ENCODE results near the gene TANGO6. TPM values are rescaled to one million over a fixed set of nuclear protein-coding genes. Genes with fewer than 3 reads are reported as not detected.

TANGO6 gene
- total RNA-seq, 1 donor = 22.4 TPM

DNA sequence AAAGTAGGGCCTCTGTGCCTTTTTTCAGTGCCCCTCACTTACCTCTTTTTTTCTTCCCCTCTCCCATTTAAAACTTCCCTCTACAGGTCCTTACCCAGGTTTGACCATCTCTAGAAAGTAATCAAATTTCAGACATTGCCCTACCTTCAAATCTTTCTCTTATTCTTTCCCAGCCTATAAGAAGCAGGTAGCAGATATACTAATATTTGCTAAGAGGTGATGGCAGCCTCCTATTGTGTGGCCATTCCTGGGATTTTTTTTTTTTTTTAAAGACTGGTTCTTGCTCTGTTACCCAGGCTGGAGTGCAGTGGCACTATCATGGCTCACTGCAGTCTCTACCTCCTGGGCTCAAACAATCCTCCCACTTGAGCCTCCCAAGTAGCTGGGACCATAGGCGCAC lies 151.0 kb downstream of the TANGO6 start:
- TF ChIP-seq, protein P1, sequence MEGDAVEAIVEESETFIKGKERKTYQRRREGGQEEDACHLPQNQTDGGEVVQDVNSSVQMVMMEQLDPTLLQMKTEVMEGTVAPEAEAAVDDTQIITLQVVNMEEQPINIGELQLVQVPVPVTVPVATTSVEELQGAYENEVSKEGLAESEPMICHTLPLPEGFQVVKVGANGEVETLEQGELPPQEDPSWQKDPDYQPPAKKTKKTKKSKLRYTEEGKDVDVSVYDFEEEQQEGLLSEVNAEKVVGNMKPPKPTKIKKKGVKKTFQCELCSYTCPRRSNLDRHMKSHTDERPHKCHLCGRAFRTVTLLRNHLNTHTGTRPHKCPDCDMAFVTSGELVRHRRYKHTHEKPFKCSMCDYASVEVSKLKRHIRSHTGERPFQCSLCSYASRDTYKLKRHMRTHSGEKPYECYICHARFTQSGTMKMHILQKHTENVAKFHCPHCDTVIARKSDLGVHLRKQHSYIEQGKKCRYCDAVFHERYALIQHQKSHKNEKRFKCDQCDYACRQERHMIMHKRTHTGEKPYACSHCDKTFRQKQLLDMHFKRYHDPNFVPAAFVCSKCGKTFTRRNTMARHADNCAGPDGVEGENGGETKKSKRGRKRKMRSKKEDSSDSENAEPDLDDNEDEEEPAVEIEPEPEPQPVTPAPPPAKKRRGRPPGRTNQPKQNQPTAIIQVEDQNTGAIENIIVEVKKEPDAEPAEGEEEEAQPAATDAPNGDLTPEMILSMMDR (IDR thresholded peaks at IDR 0.05; ENCODE audit: insufficient read depth, low read length) = no peak
- no peak for DNase-seq (ENCODE audit: low read depth)
- no peak overlapping the region for H3K4me3 ChIP-seq (ENCODE audit: low read depth, low read length)

DNA sequence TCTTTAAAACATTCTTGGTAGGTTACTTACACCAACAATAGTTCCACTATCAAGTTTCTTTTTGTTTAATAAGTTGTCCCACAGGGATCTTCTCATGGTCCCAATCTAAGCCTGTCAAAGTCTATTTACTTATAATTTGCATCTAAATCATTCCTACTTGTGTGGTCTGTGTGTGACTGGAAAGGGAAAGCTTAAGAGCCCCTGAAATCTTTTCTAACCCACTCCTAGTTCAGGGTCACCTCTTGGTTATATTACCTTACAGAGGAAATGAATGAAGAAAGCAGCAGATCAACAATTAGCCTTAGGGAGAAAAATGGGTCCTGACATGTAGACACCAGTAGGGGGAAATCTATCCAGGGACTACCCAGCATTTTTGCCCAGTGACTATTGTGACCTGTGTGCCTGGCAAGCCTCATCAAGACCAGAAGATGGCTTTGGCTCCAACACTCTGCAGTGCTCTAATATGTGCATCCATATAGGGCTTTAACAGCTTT lies 151.7 kb downstream of the TANGO6 start:
- TF ChIP-seq, protein P1 (IDR thresholded peaks at IDR 0.05; ENCODE audit: insufficient read depth, low read length) = peak; percentile 44
- DNase-seq (ENCODE audit: low read depth) = peak; percentile 55
- H3K4me3 ChIP-seq (ENCODE audit: low read depth, low read length) = no peak overlapping the region

- H3K4me3 ChIP-seq (ENCODE audit: low read depth, low read length) = no peak overlapping the region
- DNase-seq (ENCODE audit: low read depth) = no peak
- TF ChIP-seq, protein P1 (IDR thresholded peaks at IDR 0.05; ENCODE audit: insufficient read depth, low read length) = no peak
Measured at GRCh38 chr16:68997564-68997963, 154.2 kb downstream of the TANGO6 start.

GRCh38 chr16:68999114-68999513 lies 155.8 kb downstream of the TANGO6 start:
- TF ChIP-seq, protein P1 (IDR thresholded peaks at IDR 0.05; ENCODE audit: insufficient read depth, low read length) = no peak
- H3K4me3 ChIP-seq (ENCODE audit: low read depth, low read length) = no peak overlapping the region
- no peak for DNase-seq (ENCODE audit: low read depth)

- no peak for DNase-seq (ENCODE audit: low read depth)
Measured at GRCh38 chr16:69003500-69003899, 160.2 kb downstream of the TANGO6 start.

GRCh38 chr16:69005641-69006355 lies 162.5 kb downstream of the TANGO6 start:
- TF ChIP-seq, protein P1 (IDR thresholded peaks at IDR 0.05; ENCODE audit: insufficient read depth, low read length) = no peak
- DNase-seq (ENCODE audit: low read depth) = no peak
- H3K4me3 ChIP-seq (ENCODE audit: low read depth, low read length) = no peak overlapping the region

More at GRCh38 chr16:69003500-69003899, 160.2 kb downstream of the TANGO6 start:
- TF ChIP-seq, protein P1 (IDR thresholded peaks at IDR 0.05; ENCODE audit: insufficient read depth, low read length) = no peak
- H3K4me3 ChIP-seq (ENCODE audit: low read depth, low read length) = no peak overlapping the region
